ENCODE data around the gene CCNT2.
A peak's percentile ranks its signal among the peaks of the same experiment; 100 is the strongest.

Gene CCNT2

DNA sequence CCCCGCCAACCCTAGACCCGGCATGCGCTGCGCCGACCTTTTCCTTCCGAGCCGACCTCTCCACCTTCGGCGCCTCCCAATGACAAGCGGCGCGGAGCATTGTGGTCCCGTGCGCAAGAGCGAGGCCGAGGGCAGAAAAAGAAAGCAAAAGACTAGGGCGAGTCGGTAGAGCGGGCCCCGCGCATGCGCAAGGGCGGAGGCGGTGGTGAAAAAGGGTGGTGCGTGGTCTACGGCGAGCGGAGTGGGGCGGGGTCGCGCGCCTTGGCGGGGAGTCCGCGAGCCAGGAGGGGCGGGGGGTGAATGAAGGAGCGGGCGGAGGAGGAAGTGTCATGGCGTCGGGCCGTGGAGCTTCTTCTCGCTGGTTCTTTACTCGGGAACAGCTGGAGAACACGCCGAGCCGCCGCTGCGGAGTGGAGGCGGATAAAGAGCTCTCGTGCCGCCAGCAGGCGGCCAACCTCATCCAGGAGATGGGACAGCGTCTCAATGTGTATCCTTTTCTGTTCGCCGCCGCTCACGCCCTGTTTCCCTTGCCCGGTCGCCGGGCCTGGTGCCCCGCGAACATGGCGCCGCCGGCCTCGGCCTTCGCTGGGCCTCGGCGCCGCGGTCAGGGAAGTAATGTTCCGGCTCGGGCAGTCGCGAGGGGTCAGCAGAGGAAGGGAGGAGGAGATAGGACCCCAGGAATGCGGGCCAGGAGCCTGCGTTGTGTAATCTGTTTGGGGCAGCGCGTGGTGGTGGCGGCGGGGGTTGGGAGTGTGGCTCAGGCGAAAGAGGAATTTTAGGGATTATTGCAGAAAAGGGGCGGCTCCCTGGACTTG is at the start of gene CCNT2:
TSS of gene CCNT2 (plus strand) at position 297 of the 815 bp plus-strand sequence. CDS start at position 330, 33 bp downstream.
- H3K4me3 ChIP-seq (ENCODE audit: low read length): peak within 1 kb of the TSS; percentile 87
- peak; percentile 99 for DNase-seq (ENCODE audit: low read depth)
- no peak for TF ChIP-seq CTCF (conservative IDR thresholded peaks at IDR 0.05; ENCODE audit: low read length)

GRCh38 chr2:134869946-134870736 is 48.5 kb upstream of the CCNT2 start:
- no peak overlapping the region for H3K4me3 ChIP-seq (ENCODE audit: low read length)
- DNase-seq (ENCODE audit: low read depth): no peak
- no peak for TF ChIP-seq CTCF (conservative IDR thresholded peaks at IDR 0.05; ENCODE audit: low read length)

DNA sequence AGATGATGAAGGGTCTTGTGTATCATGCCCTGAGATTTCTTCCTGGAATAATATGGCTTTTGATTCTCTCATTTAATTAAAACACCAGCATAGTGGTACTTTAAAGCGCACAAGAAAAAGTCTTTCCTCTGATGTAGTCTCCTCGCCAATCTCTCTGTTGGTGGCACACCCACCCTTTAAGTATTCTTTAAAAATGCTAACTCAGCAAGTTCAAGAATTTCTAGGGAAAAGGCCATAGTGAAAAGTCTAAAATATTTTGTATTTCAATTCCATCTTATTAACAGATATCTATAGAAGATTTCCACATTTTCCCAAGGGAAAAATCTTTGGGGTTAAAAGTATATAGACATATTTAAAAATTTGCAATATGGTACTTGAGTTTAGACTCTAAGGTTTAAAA is 45.5 kb upstream of the CCNT2 start:
- no peak overlapping the region for H3K4me3 ChIP-seq (ENCODE audit: low read length)
- no peak for TF ChIP-seq CTCF (conservative IDR thresholded peaks at IDR 0.05; ENCODE audit: low read length)
- DNase-seq (ENCODE audit: low read depth): no peak

GRCh38 chr2:134875309-134875708 is 43.3 kb upstream of the CCNT2 start:
- no peak overlapping the region for H3K4me3 ChIP-seq (ENCODE audit: low read length)
- no peak for TF ChIP-seq CTCF (conservative IDR thresholded peaks at IDR 0.05; ENCODE audit: low read length)
- no peak for DNase-seq (ENCODE audit: low read depth)

DNA sequence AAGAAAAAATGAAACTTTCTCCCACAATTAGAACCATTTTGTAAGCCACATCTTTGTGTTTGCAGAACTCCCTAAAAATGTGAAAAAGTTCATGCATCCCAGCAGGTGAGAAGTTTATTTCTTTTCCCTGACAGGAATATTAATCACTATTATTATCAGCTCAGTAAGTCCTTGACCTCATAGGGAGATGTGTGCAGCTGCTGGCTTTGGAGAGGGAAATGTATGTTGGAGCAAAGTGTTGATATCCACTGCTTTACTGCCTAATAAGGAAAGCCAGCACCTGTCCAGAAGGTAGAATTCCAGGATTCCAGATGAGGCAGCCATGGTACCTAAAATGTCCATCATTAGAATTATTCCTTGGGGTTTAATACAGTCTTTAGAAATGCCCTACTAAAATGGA is 35.8 kb upstream of the CCNT2 start:
- TF ChIP-seq CTCF (conservative IDR thresholded peaks at IDR 0.05; ENCODE audit: low read length): no peak
- no peak for DNase-seq (ENCODE audit: low read depth)
- H3K4me3 ChIP-seq (ENCODE audit: low read length): no peak overlapping the region

GRCh38 chr2:134883552-134884293 is 34.9 kb upstream of the CCNT2 start:
- no peak for TF ChIP-seq CTCF (conservative IDR thresholded peaks at IDR 0.05; ENCODE audit: low read length)
- DNase-seq (ENCODE audit: low read depth): no peak
- H3K4me3 ChIP-seq (ENCODE audit: low read length): no peak overlapping the region
